Measurements from ENCODE around the gene CA11.

GRCh38 chr19:48665786-48666185 lies 19.8 kb upstream of the CA11 start:
- TF ChIP-seq CTCF (IDR thresholded peaks at IDR 0.05; ENCODE audit: low read depth, low read length, poor library complexity, severe bottlenecking): no peak
- TF ChIP-seq EZH2phosphoT487 (IDR thresholded peaks at IDR 0.05; ENCODE audit: borderline replicate concordance, low read length): no peak
